MV-4-11 (cell line): Measurements from ENCODE around the gene ECEL1.

ENCODE experiments used
- DNase-seq: peaks from one replicate; lab custom pipeline; 2025; lab: John Stamatoyannopoulos, UW

Gene ECEL1

GRCh38 chr2:232497348-232497747 lies 9.7 kb upstream of the ECEL1 start:
- no peak for DNase-seq

- DNase-seq, result no peak
These were observed 9.1 kb upstream of the ECEL1 start for GRCh38 chr2:232496501-232497270.

DNA sequence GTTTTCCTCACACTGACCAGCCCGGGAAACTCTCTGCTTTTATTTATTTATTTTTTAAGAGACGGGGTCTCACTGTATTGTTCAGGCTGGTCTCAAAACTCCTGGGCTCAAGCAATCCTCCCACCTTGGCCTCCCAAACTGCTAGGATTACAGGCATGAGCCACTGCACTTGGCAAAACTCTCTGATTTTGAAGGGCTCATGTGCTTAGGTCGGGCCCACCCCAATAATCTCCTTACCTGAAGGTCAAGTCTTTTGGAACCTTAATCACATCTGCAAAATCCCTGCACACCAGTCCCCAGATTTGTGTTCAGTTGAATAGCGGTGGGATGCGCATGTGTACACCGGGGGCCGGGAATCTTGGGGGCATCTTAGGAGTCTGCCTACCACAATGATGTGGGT lies 7.7 kb upstream of the ECEL1 start:
- DNase-seq, result no peak

GRCh38 chr2:232494542-232494941 lies 6.9 kb upstream of the ECEL1 start:
- no peak for DNase-seq

- no peak for DNase-seq
These were observed 6.3 kb upstream of the ECEL1 start for GRCh38 chr2:232493701-232494474.

- no peak for DNase-seq
These were observed 5.5 kb upstream of the ECEL1 start for GRCh38 chr2:232492963-232493700.

- DNase-seq, result no peak
These were observed 4.7 kb upstream of the ECEL1 start for GRCh38 chr2:232492236-232492848.

GRCh38 chr2:232491139-232491780 lies 3.6 kb upstream of the ECEL1 start:
- no peak for DNase-seq

DNA sequence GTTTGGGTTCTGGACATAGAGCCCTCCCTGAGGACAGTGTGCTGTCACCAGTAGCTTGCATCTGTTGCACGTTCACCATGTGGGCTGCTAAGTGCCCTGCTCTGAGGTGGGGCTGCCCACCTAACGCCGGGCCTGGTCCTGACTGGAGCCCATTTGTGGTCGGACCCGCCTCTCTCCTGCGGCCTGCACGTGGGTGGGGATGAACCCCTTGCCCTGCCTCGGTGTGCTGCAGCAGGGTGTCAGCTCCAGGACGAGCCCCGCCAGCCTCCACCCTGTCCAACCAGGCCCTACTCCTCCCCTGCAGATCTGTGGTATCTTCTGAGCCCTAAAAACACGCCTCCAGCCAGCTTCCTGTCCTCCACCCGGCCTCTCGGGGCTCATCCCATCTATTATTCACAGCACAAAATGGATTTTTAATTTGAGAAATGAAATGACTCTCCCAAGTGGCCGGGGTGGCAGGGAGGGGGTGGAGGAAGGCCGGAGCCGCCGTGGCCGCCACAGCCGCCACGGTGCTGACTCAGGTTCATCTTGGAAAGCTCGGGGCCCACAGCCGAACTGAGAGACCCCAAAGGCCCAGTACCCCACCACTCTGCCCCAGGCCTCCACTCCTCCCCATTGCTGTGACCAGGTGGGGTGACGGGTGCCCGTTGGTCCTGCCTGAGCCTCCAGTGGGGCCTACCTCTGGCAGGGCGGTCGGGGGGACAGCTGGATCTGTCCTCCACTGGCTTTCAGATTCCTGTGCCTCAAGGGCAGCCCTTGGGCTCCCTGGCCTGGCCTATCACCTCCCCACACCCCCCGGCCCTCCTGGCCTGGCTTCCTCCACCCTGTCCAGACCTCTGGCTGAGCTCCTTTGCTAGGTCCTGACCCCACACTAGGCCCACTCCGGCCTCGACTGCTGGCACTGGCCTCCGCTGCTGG lies 2.8 kb upstream of the ECEL1 start:
- no peak for DNase-seq

- no peak for DNase-seq
These were observed 2.0 kb upstream of the ECEL1 start for GRCh38 chr2:232489516-232490220.

DNA sequence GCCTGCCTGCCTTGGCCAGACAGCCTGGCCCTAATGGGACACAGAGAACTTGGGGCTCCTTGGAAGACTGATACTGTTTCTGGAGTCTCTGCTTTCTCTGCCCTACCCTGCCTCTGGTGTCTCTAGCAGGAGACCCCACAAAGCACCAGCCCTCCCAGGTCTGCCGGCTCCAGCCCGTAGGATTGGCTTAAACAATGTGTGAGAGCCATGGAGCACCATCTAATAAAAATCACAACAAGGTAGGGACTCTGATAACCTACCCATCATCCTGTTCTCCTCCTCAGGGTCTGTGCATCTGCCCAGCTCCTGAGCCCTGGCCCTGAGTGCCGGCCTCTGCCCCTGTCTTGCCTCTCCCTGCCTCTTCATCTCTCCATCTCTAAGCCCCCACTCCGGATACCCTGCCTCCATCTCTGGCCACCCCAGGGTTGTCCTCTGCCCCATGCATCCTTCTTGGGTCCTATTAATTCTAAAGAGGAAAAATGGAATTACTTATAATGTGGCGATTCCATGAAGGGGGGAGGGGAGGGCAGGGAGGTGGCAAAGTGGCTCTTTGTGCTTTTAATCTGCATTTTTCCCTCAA lies 1.2 kb upstream of the ECEL1 start:
- no peak for DNase-seq

- DNase-seq, result no peak
These were observed 570 bp upstream of the ECEL1 start for GRCh38 chr2:232488097-232488711.

- no peak for DNase-seq
These were observed 863 bp downstream of the ECEL1 start for GRCh38 chr2:232486558-232487384.

DNA sequence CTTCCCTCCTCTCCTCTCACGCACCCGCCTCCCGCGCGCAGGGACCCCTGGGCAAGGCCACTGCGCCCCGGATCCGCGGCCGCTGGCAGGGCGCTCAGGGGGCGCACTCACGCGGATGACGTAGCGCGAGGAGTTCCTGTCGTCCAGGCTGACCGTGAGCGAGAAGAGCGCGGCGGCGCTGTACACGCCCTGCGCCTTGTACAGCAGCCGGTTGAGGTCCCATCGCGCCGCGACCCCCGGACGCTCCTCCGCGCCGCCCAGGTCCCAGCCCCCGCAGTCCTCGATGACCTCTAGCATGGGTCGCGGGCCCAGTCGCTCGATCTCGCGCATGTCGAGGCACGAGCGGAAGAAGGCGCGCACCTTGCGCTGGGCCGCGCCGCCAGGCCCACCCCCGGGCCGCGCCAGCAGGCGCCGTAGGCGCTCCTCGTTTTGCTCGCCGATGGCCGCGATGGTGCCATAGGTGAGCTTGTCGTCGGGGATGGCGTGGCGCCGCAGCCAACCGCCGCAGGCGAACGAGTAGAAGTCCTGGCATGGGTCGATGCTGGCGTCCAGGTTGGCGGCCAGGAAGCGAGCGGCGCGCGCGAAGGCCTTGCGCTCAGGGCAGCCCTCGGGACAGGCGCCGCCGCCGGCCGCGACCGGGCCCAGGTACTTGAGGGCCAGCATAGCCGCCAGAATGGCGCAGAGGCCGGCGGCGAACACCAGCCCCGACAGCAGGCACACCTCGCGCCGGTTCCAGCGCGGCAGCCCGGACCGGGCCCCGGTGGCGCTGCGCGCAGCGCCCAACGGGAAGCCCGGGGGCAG lies 1.7 kb downstream of the ECEL1 start:
- no peak for DNase-seq

- no peak for DNase-seq
These were observed 2.3 kb downstream of the ECEL1 start for GRCh38 chr2:232485348-232485756.

- DNase-seq, result no peak
These were observed 2.8 kb downstream of the ECEL1 start for GRCh38 chr2:232484628-232485347.
